ENCODE data around the gene SNRPA1.
"Not testable (repeated sequence)": the region's sequence is repeated elsewhere in the genome, so short reads cannot be mapped to it uniquely, and the experiment has no call there.

SNRPA1 gene

GRCh38 chr15:101288905-101289513 is 6.0 kb downstream of the SNRPA1 start:
- no peak for DNase-seq

- not testable (repeated sequence) for DNase-seq
Observed at GRCh38 chr15:101287342-101287741, 7.7 kb downstream of the SNRPA1 start.

GRCh38 chr15:101286471-101287114 is 8.5 kb downstream of the SNRPA1 start:
- no peak for DNase-seq

- no peak for DNase-seq
Observed at GRCh38 chr15:101283931-101284330, 11.1 kb downstream of the SNRPA1 start.

GRCh38 chr15:101280007-101280406 is 15.0 kb downstream of the SNRPA1 start:
- no peak for DNase-seq

- no peak for DNase-seq
Observed at GRCh38 chr15:101277943-101278564, 17.0 kb downstream of the SNRPA1 start.

GRCh38 chr15:101277038-101277822 is 17.8 kb downstream of the SNRPA1 start, which contains the start of gene SELENOS:
SELENOS (minus strand) TSS chr15:101277485; CDS start chr15:101277417, 68 bp downstream.
- DNase-seq: peak; percentile 94

- DNase-seq: peak; percentile 59
Observed at GRCh38 chr15:101276501-101277037, 18.5 kb downstream of the SNRPA1 start.

GRCh38 chr15:101275018-101275417 is 20.0 kb downstream of the SNRPA1 start:
- peak; percentile 5 for DNase-seq

GRCh38 chr15:101273534-101273933 is 21.5 kb downstream of the SNRPA1 start:
- DNase-seq: peak; percentile 4

- no peak for DNase-seq
Observed at GRCh38 chr15:101272584-101272983, 22.5 kb downstream of the SNRPA1 start.

- DNase-seq: peak; percentile 47
Observed at GRCh38 chr15:101269479-101270223, 25.4 kb downstream of the SNRPA1 start.

GRCh38 chr15:101267320-101268104 is 27.5 kb downstream of the SNRPA1 start:
- DNase-seq: peak; percentile 44

GRCh38 chr15:101266787-101267186 is 28.3 kb downstream of the SNRPA1 start:
- DNase-seq: no peak

- no peak for DNase-seq
Observed at GRCh38 chr15:101266034-101266433, 29.0 kb downstream of the SNRPA1 start.

GRCh38 chr15:101264911-101265641 is 30.0 kb downstream of the SNRPA1 start:
- no peak for DNase-seq

GRCh38 chr15:101264011-101264410 is 31.0 kb downstream of the SNRPA1 start:
- no peak for DNase-seq

GRCh38 chr15:101262551-101262950 is 32.5 kb downstream of the SNRPA1 start:
- no peak for DNase-seq

- peak; percentile 64 for DNase-seq
Observed at GRCh38 chr15:101258238-101259144, 36.6 kb downstream of the SNRPA1 start.

- DNase-seq: peak; percentile 54
Observed at GRCh38 chr15:101256757-101257156, 38.3 kb downstream of the SNRPA1 start.

All from activated CD8-positive, alpha-beta memory T cell treated with anti-CD3 and anti-CD28 coated beads for 24 hours (primary cell).